Measurements from ENCODE around the gene PRR20B.
"Not testable (repeated sequence)": the region's sequence is repeated elsewhere in the genome, so short reads cannot be mapped to it uniquely, and the experiment has no call there.

Gene PRR20B

GRCh38 chr13:57147188-57147587 lies at the start of gene PRR20B:
PRR20B (plus strand) TSS chr13:57147488; CDS start chr13:57147875, 387 bp downstream.
- in situ Hi-C loops (cut with HindIII; ENCODE audit: low pct_unique_long_range_greater_than_20kb, low sequenced_read_pairs); DNase-seq (ENCODE audit: low read depth in 1 of 2, low spot score in 1 of 2): not testable (repeated sequence)

- in situ Hi-C loops (cut with HindIII; ENCODE audit: low pct_unique_long_range_greater_than_20kb, low sequenced_read_pairs) = no loop called here
- no peak for DNase-seq (ENCODE audit: low read depth in 1 of 2, low spot score in 1 of 2)
- TF ChIP-seq JUND (IDR thresholded peaks at IDR 0.05; ENCODE audit: low read depth) = no peak
These were observed 32.3 kb upstream of the PRR20B start for GRCh38 chr13:57114945-57115344.

- no peak for TF ChIP-seq JUND (IDR thresholded peaks at IDR 0.05; ENCODE audit: low read depth)
- no peak for DNase-seq (ENCODE audit: low read depth in 1 of 2, low spot score in 1 of 2)
- in situ Hi-C loops (cut with HindIII; ENCODE audit: low pct_unique_long_range_greater_than_20kb, low sequenced_read_pairs) = no loop called here
These were observed 23.6 kb upstream of the PRR20B start for GRCh38 chr13:57123681-57124080.

GRCh38 chr13:57128909-57129308 lies 18.4 kb upstream of the PRR20B start:
- in situ Hi-C loops (cut with HindIII; ENCODE audit: low pct_unique_long_range_greater_than_20kb, low sequenced_read_pairs) = no loop called here
- peak in 1 of 2 experiments; percentile 7 for DNase-seq (ENCODE audit: low read depth in 1 of 2, low spot score in 1 of 2)
- no peak for TF ChIP-seq JUND (IDR thresholded peaks at IDR 0.05; ENCODE audit: low read depth)

GRCh38 chr13:57136093-57136492 lies 11.2 kb upstream of the PRR20B start:
- in situ Hi-C loops (cut with HindIII; ENCODE audit: low pct_unique_long_range_greater_than_20kb, low sequenced_read_pairs) = no loop called here
- DNase-seq (ENCODE audit: low read depth in 1 of 2, low spot score in 1 of 2) = no peak
- TF ChIP-seq JUND (IDR thresholded peaks at IDR 0.05; ENCODE audit: low read depth) = no peak

GRCh38 chr13:57137585-57137984 lies 9.7 kb upstream of the PRR20B start:
- in situ Hi-C loops (cut with HindIII; ENCODE audit: low pct_unique_long_range_greater_than_20kb, low sequenced_read_pairs) = no loop called here
- no peak for TF ChIP-seq JUND (IDR thresholded peaks at IDR 0.05; ENCODE audit: low read depth)
- DNase-seq (ENCODE audit: low read depth in 1 of 2, low spot score in 1 of 2) = no peak

- DNase-seq (ENCODE audit: low read depth in 1 of 2, low spot score in 1 of 2) = no peak
- TF ChIP-seq JUND (IDR thresholded peaks at IDR 0.05; ENCODE audit: low read depth) = no peak
- in situ Hi-C loops (cut with HindIII; ENCODE audit: low pct_unique_long_range_greater_than_20kb, low sequenced_read_pairs) = no loop called here
These were observed 8.3 kb upstream of the PRR20B start for GRCh38 chr13:57138988-57139387.

GRCh38 chr13:57139781-57140180 lies 7.5 kb upstream of the PRR20B start:
- in situ Hi-C loops (cut with HindIII; ENCODE audit: low pct_unique_long_range_greater_than_20kb, low sequenced_read_pairs); DNase-seq (ENCODE audit: low read depth in 1 of 2, low spot score in 1 of 2): not testable (repeated sequence)

GRCh38 chr13:57140235-57140968 lies 6.9 kb upstream of the PRR20B start, which contains the start of gene PRR20A:
PRR20A (plus strand) TSS chr13:57140918; CDS start chr13:57141305, 387 bp downstream.
- in situ Hi-C loops (cut with HindIII; ENCODE audit: low pct_unique_long_range_greater_than_20kb, low sequenced_read_pairs) = not testable (repeated sequence)

GRCh38 chr13:57148106-57148505 lies 818 bp downstream of the PRR20B start:
- in situ Hi-C loops (cut with HindIII; ENCODE audit: low pct_unique_long_range_greater_than_20kb, low sequenced_read_pairs) = not testable (repeated sequence)

More at GRCh38 chr13:57140235-57140968, 6.9 kb upstream of the PRR20B start, which contains the start of gene PRR20A:
- not testable (repeated sequence) for DNase-seq (ENCODE audit: low read depth in 1 of 2, low spot score in 1 of 2)

GRCh38 chr13:57153761-57154160 lies 6.5 kb downstream of the PRR20B start, which contains the start of gene PRR20C:
PRR20C (plus strand) TSS chr13:57154061; CDS start chr13:57154448, 387 bp downstream.
- in situ Hi-C loops (cut with HindIII; ENCODE audit: low pct_unique_long_range_greater_than_20kb, low sequenced_read_pairs); DNase-seq (ENCODE audit: low read depth in 1 of 2, low spot score in 1 of 2): not testable (repeated sequence)

More at GRCh38 chr13:57148106-57148505, 818 bp downstream of the PRR20B start:
- not testable (repeated sequence) for DNase-seq (ENCODE audit: low read depth in 1 of 2, low spot score in 1 of 2)

- DNase-seq (ENCODE audit: low read depth in 1 of 2, low spot score in 1 of 2); in situ Hi-C loops (cut with HindIII; ENCODE audit: low pct_unique_long_range_greater_than_20kb, low sequenced_read_pairs): not testable (repeated sequence)
These were observed 13.0 kb downstream of the PRR20B start, which contains the start of gene PRR20D for GRCh38 chr13:57160332-57160731. PRR20D (plus strand) TSS chr13:57160632; CDS start chr13:57161019, 387 bp downstream.

GRCh38 chr13:57166897-57167296 lies 19.6 kb downstream of the PRR20B start, which contains the start of gene PRR20E:
PRR20E (plus strand) TSS chr13:57167197; CDS start chr13:57167584, 387 bp downstream.
- DNase-seq (ENCODE audit: low read depth in 1 of 2, low spot score in 1 of 2); in situ Hi-C loops (cut with HindIII; ENCODE audit: low pct_unique_long_range_greater_than_20kb, low sequenced_read_pairs): not testable (repeated sequence)

- no peak for DNase-seq (ENCODE audit: low read depth in 1 of 2, low spot score in 1 of 2)
These were observed 44.4 kb downstream of the PRR20B start for GRCh38 chr13:57191667-57192066.

More at GRCh38 chr13:57191667-57192066, 44.4 kb downstream of the PRR20B start:
- no peak for TF ChIP-seq JUND (IDR thresholded peaks at IDR 0.05; ENCODE audit: low read depth)
- in situ Hi-C loops (cut with HindIII; ENCODE audit: low pct_unique_long_range_greater_than_20kb, low sequenced_read_pairs) = no loop called here

Measured in T47D (cell line).